ENCODE data around the gene CFH. TPM values are rescaled to one million over a fixed set of nuclear protein-coding genes. Genes with fewer than 3 reads are reported as not detected.
"Not testable (repeated sequence)": the region's sequence is repeated elsewhere in the genome, so short reads cannot be mapped to it uniquely, and the experiment has no call there.

The CFH gene
- total RNA-seq, 4 donors from 2014 or later: 164 to 268 (median 248) TPM

GRCh38 chr1:196734006-196734405, 82.2 kb downstream of the CFH start:
- no peak for DNase-seq (ENCODE audit: low spot score in 2 of 2)
- no peaks in the 10 kb centered on the region for H3K4me1 ChIP-seq
- peaks cover 0 to 14% (median 0%) of the 10 kb centered on the region in 4 donors for H3K9me3 ChIP-seq
- H3K27me3 ChIP-seq: no peaks in the 10 kb centered on the region
- TF ChIP-seq EP300 (IDR thresholded peaks at IDR 0.05) (no peak), POLR2A (IDR thresholded peaks at IDR 0.05) (no peak), CTCF (IDR thresholded peaks at IDR 0.05) (no peak)
- H3K27ac ChIP-seq: no peak overlapping the region
- no peak overlapping the region for H3K4me3 ChIP-seq
- peaks cover 0 to 44% (median 0%) of the 10 kb centered on the region in 3 donors for H3K36me3 ChIP-seq

GRCh38 chr1:196734460-196734859, 82.6 kb downstream of the CFH start:
- TF ChIP-seq CTCF (IDR thresholded peaks at IDR 0.05): no peak
- TF ChIP-seq POLR2A (IDR thresholded peaks at IDR 0.05): no peak
- no peak for TF ChIP-seq EP300 (IDR thresholded peaks at IDR 0.05)
- peaks cover 0 to 45% (median 0%) of the 10 kb centered on the region in 3 donors for H3K36me3 ChIP-seq
- H3K27me3 ChIP-seq: no peaks in the 10 kb centered on the region
- no peak for DNase-seq (ENCODE audit: low spot score in 2 of 2)
- no peak overlapping the region for H3K4me3 ChIP-seq
- H3K4me1 ChIP-seq: no peaks in the 10 kb centered on the region
- peaks cover 0 to 15% (median 0%) of the 10 kb centered on the region in 4 donors for H3K9me3 ChIP-seq
- no peak overlapping the region for H3K27ac ChIP-seq
- 70 to 74% methylated on average over 2 of the region's 2 CpGs for WGBS, 2 donors

- no peak for TF ChIP-seq POLR2A (IDR thresholded peaks at IDR 0.05)
- no peak for TF ChIP-seq CTCF (IDR thresholded peaks at IDR 0.05)
- no peak for TF ChIP-seq EP300 (IDR thresholded peaks at IDR 0.05)
- peaks cover 0 to 39% (median 0%) of the 10 kb centered on the region in 3 donors for H3K36me3 ChIP-seq
- no peaks in the 10 kb centered on the region for H3K27me3 ChIP-seq
- no peak for DNase-seq (ENCODE audit: low spot score in 2 of 2)
- H3K9me3 ChIP-seq: peaks cover 0 to 9% (median 0%) of the 10 kb centered on the region in 4 donors
- no peaks in the 10 kb centered on the region for H3K4me1 ChIP-seq
- H3K4me3 ChIP-seq: no peak overlapping the region
- no peak overlapping the region for H3K27ac ChIP-seq
These were observed 86.9 kb downstream of the CFH start for GRCh38 chr1:196738730-196739129.

GRCh38 chr1:196743244-196743643, 91.4 kb downstream of the CFH start:
- not testable (repeated sequence) for H3K4me1 ChIP-seq; DNase-seq (ENCODE audit: low spot score in 2 of 2); H3K9me3 ChIP-seq; H3K27ac ChIP-seq; H3K4me3 ChIP-seq; H3K27me3 ChIP-seq
- WGBS, 2 donors: 46 to 48% methylated on average over 6 of the region's 6 CpGs
- H3K36me3 ChIP-seq: peaks cover 0 to 38% (median 0%) of the 10 kb centered on the region in 3 donors

GRCh38 chr1:196765019-196765740, 113.3 kb downstream of the CFH start:
- not testable (repeated sequence) for H3K9me3 ChIP-seq; DNase-seq (ENCODE audit: low spot score in 2 of 2); H3K4me1 ChIP-seq; H3K36me3 ChIP-seq; H3K27ac ChIP-seq; H3K4me3 ChIP-seq; H3K27me3 ChIP-seq
- WGBS, 2 donors: 22 to 27% methylated on average over 4 of the region's 4 CpGs

- H3K4me3 ChIP-seq; H3K36me3 ChIP-seq; DNase-seq (ENCODE audit: low spot score in 2 of 2); H3K9me3 ChIP-seq; H3K27ac ChIP-seq; H3K27me3 ChIP-seq; H3K4me1 ChIP-seq: not testable (repeated sequence)
- WGBS, 2 donors: 90 to 93% methylated on average over 4 of the region's 4 CpGs
These were observed 118.0 kb downstream of the CFH start for GRCh38 chr1:196769823-196770222.

GRCh38 chr1:196773713-196774112, 121.9 kb downstream of the CFH start:
- no peaks in the 10 kb centered on the region for H3K9me3 ChIP-seq
- 90 to 94% methylated on average over 1 of the region's 1 CpG for WGBS, 2 donors
- H3K36me3 ChIP-seq: no peaks in the 10 kb centered on the region

More at GRCh38 chr1:196773713-196774112, 121.9 kb downstream of the CFH start:
- Histone ChIP-seq H3K27me3 (no peaks in the 10 kb centered on the region), H3K27ac (no peak overlapping the region), H3K4me3 (no peak overlapping the region), H3K4me1 (no peaks in the 10 kb centered on the region)
- TF ChIP-seq CTCF (IDR thresholded peaks at IDR 0.05): no peak
- no peak for TF ChIP-seq POLR2A (IDR thresholded peaks at IDR 0.05)
- TF ChIP-seq EP300 (IDR thresholded peaks at IDR 0.05): no peak
- no peak for DNase-seq (ENCODE audit: low spot score in 2 of 2)
